Transverse colon (tissue), 4 donors: Measurements from ENCODE around the gene MEIKIN.

Experiments
- CTCF ChIP-seq, 5 experiments: fragments of 200-600 bp in 3 of 5; fragments of 450-650 bp in 2 of 5; sonication (generic) in 3 of 5; IDR thresholded peaks; 1 replicate in 2 of 5; 2 replicates in 3 of 5; pipeline ENCODE4 v1.5.1; 2016 to 2017; ENCODE audit warnings: antibody characterized with exemption in 5 of 5, inconsistent platforms in 3 of 5, mild to moderate bottlenecking in 2 of 5, moderate library complexity in 1 of 5
- POLR2A ChIP-seq: fragments of 450-650 bp; IDR thresholded peaks from one replicate; pipeline ENCODE4 v1.6.1; 2016; ENCODE audit warnings: antibody characterized with exemption, mild to moderate bottlenecking, moderate library complexity
- POLR2AphosphoS5 ChIP-seq, 3 donors: sonication (generic); formaldehyde crosslinking; IDR thresholded peaks; one replicate each; pipeline ENCODE4 v1.6.1; 2016; ENCODE audit warnings: antibody characterized with exemption in 3 of 3

- no peak for TF ChIP-seq CTCF (IDR thresholded peaks at IDR 0.05)
- no peak for TF ChIP-seq POLR2AphosphoS5 (IDR thresholded peaks at IDR 0.05)
- TF ChIP-seq POLR2A: no peak
Observed at GRCh38 chr5:131846536-131846935, 98.9 kb downstream of the MEIKIN start.
